Measurements from ENCODE around the gene PRR36.
"Not testable (repeated sequence)": the region's sequence is repeated elsewhere in the genome, so short reads cannot be mapped to it uniquely, and the experiment has no call there.

- not testable (repeated sequence) for TF ChIP-seq EZH2, CTCF, EZH2phosphoT487 (IDR thresholded peaks at IDR 0.05)
These were observed 43.9 kb upstream of the PRR36 start for GRCh38 chr19:7918062-7918614.

Data from neural progenitor cell (in vitro differentiated cells).